GM12878 (cell line): ENCODE data around the gene DCAF15. TPM values are rescaled to one million over a fixed set of nuclear protein-coding genes. Genes with fewer than 3 reads are reported as not detected.

Source experiments
- DPF2 ChIP-seq: fragments of 450-650 bp; IDR thresholded peaks from 2 replicates; pipeline ENCODE4 v1.6.1; 2017; ENCODE audit warnings: mild to moderate bottlenecking
- EED ChIP-seq: sonication (generic); IDR thresholded peaks from 2 replicates; pipeline ENCODE4 v1.6.1; 2016; ENCODE audit warnings: antibody characterized with exemption, low read depth
- EP300 ChIP-seq, 2 experiments: fragments of 150-350 bp in 1 of 2; IDR thresholded peaks; 2 replicates each; pipeline ENCODE4 v1.6.1; 2011 to 2012; ENCODE audit warnings: low read depth in 2 of 2, low read length in 2 of 2, borderline replicate concordance in 1 of 2, improper control_type of control experiment in 1 of 2, inconsistent platforms in 1 of 2; ENCODE audit not compliant: control insufficient read depth in 1 of 2
- IKZF2 ChIP-seq, 2 experiments: fragments of 450-650 bp; IDR thresholded peaks; 2 replicates each; pipeline ENCODE4 v1.6.1; 2017; ENCODE audit warnings: mild to moderate bottlenecking in 2 of 2, moderate library complexity in 2 of 2
- IRF4 ChIP-seq: IDR thresholded peaks from 2 replicates; pipeline ENCODE4 v1.6.1; 2011; ENCODE audit warnings: low read depth, low read length
- JUND ChIP-seq: IDR thresholded peaks from 2 replicates; pipeline ENCODE4 v1.6.1; 2012; ENCODE audit warnings: low read depth, mild to moderate bottlenecking, low read length, improper control_type of control experiment, moderate library complexity
- MEF2B ChIP-seq: fragments of 450-650 bp; IDR thresholded peaks from 2 replicates; pipeline ENCODE4 v1.6.1; 2018; ENCODE audit warnings: mild to moderate bottlenecking, moderate library complexity; ENCODE audit not compliant: partially characterized antibody, poor library complexity, severe bottlenecking
- MTA2 ChIP-seq: fragments of 450-650 bp; IDR thresholded peaks from 2 replicates; pipeline ENCODE4 v1.6.1; 2016; ENCODE audit warnings: low read depth, mild to moderate bottlenecking, moderate library complexity
- MXI1 ChIP-seq: fragments of 150-350 bp; IDR thresholded peaks from 2 replicates; pipeline ENCODE4 v1.6.1; 2011; ENCODE audit warnings: low read depth, mild to moderate bottlenecking, inconsistent platforms, low read length, improper control_type of control experiment
- NBN ChIP-seq: fragments of 450-650 bp; IDR thresholded peaks from 2 replicates; pipeline ENCODE4 v1.6.1; 2016
- PML ChIP-seq: IDR thresholded peaks from 2 replicates; pipeline ENCODE4 v1.6.1; 2012; ENCODE audit warnings: low read length, inconsistent platforms
- RAD51 ChIP-seq: fragments of 450-650 bp; IDR thresholded peaks from 2 replicates; pipeline ENCODE4 v1.6.1; 2016; ENCODE audit warnings: moderate library complexity, mild to moderate bottlenecking, inconsistent platforms
- RUNX3 ChIP-seq: IDR thresholded peaks from 2 replicates; pipeline ENCODE4 v1.6.1; 2012; ENCODE audit warnings: low read length, inconsistent platforms
- YY1 ChIP-seq: IDR thresholded peaks from 2 replicates; pipeline ENCODE4 v1.6.1; 2011; ENCODE audit warnings: low read depth, mild to moderate bottlenecking, low read length
- ZNF217 ChIP-seq: fragments of 450-650 bp; IDR thresholded peaks from 2 replicates; pipeline ENCODE4 v1.6.1; 2017; ENCODE audit warnings: antibody characterized with exemption, mild to moderate bottlenecking
- polyA plus RNA-seq, 11 experiments: library from polyadenylated mRNA; depleted of rRNA in 4 of 11; unstranded in 6 of 11; stranded (reverse) in 5 of 11; fragments of >200 nt; fragmentation: Nextera tagmentation in 4 of 11; fragmentation: Illumina TruSeq in 1 of 11; extraction: Ambion mirVana in 4 of 11; extraction: Trizol in 1 of 11; gene quantifications; 1 replicate in 1 of 11; 2 replicates in 10 of 11; pipeline versions ENCODE4 v1.2.1 to v1.2.3, GENCODE V29; 2011 to 2016; ENCODE audit warnings: inconsistent platforms in 2 of 11, missing spikeins in 2 of 11, low read depth in 1 of 11
- total RNA-seq, 4 experiments: library from RNA; depleted of rRNA in 3 of 4; stranded (reverse); fragments of >200 nt in 3 of 4; fragmentation: Illumina TruSeq in 1 of 4; extraction: Trizol in 1 of 4; gene quantifications; 2 replicates each; pipeline versions ENCODE4 v1.2.1 to v1.2.3, GENCODE V29; 2013 to 2021
- TF ChIP-seq, protein P1 (sequence below): IDR thresholded peaks from 2 replicates; pipeline ENCODE4 v1.6.1; 2012; ENCODE audit warnings: low read depth, low read length, improper control_type of control experiment
- TF ChIP-seq, protein P2 (sequence below): IDR thresholded peaks from 2 replicates; pipeline ENCODE4 v1.6.1; 2011; ENCODE audit warnings: low read depth, low read length, improper control_type of control experiment, borderline replicate concordance
- TF ChIP-seq, protein P3 (sequence below): fragments of 450-650 bp; IDR thresholded peaks from 2 replicates; pipeline ENCODE4 v1.6.1; 2017; ENCODE audit warnings: low read depth, mild to moderate bottlenecking, moderate library complexity
- TF ChIP-seq, protein P4 (sequence below): fragments of 450-650 bp; IDR thresholded peaks from 2 replicates; pipeline ENCODE4 v1.6.1; 2016; ENCODE audit warnings: mild to moderate bottlenecking
- TF ChIP-seq, protein P5 (sequence below): IDR thresholded peaks from 2 replicates; pipeline ENCODE4 v1.6.1; 2011; ENCODE audit warnings: borderline replicate concordance, low read depth, mild to moderate bottlenecking, moderate library complexity, mixed read lengths, low read length; ENCODE audit not compliant: insufficient read depth; ENCODE audit errors: extremely low read length
- TF ChIP-seq, protein P6 (sequence below): fragments of 450-650 bp; IDR thresholded peaks from 2 replicates; pipeline ENCODE4 v1.6.1; 2017; ENCODE audit warnings: mild to moderate bottlenecking, moderate library complexity

The DCAF15 gene
- total and polyA plus RNA-seq, 10 of the 15 experiments (the other 5 are each of a cell fraction or from before 2014, with no cell fraction given), result 0.16 to 63.4 (median 26.6) TPM

DNA sequence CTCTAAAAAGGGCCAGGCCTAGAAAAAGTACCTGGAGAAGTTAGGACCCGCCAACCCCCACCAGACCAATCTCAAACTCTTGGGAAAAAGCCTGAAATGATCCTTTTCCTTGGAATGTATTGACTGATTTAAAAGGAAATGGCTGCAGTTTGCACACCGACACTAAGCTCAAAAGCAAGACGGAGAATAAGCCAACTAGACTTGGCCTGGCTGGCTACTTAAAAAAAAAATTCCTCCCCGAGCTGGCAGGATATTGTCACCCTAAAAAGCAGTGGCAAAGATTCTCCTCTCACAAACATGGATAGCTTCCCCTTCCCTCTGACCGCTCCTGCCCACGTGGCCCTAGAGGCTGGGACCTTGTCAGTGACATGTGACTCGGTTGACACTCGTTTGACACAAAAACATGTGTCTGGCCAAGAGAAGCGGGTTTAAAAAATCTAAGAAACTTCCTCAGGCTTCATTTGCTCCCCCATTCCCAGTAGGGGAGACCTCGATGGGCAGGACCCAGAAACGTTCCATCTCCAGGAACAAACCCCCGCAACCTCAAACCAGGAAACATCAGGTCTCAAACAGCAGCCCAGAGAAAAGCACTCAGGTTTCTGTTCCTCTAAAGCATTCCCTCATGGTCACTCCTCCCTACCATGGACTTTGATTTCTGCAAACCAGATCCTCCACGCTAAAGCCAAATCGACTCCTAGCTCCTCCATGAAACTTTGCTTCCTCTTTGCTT, 52.5 kb downstream of the DCAF15 start (continued):
- TF ChIP-seq, protein P1, sequence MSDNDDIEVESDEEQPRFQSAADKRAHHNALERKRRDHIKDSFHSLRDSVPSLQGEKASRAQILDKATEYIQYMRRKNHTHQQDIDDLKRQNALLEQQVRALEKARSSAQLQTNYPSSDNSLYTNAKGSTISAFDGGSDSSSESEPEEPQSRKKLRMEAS, result peak; percentile 61; the same call in 1 of the 2 replicates
- peak; percentile 63 for TF ChIP-seq RUNX3
- TF ChIP-seq DPF2, result peak; percentile 38
- TF ChIP-seq IRF4, result peak; percentile 57; the same call in 1 of the 2 replicates
- TF ChIP-seq JUND, result no peak
- TF ChIP-seq MXI1, result peak; percentile 81
- 0 out of 2 replicates have a peak, but pooled peaks have one; percentile 42 for TF ChIP-seq PML
- TF ChIP-seq, protein P2, sequence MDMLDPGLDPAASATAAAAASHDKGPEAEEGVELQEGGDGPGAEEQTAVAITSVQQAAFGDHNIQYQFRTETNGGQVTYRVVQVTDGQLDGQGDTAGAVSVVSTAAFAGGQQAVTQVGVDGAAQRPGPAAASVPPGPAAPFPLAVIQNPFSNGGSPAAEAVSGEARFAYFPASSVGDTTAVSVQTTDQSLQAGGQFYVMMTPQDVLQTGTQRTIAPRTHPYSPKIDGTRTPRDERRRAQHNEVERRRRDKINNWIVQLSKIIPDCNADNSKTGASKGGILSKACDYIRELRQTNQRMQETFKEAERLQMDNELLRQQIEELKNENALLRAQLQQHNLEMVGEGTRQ, result peak; percentile 69
- TF ChIP-seq, protein P3, sequence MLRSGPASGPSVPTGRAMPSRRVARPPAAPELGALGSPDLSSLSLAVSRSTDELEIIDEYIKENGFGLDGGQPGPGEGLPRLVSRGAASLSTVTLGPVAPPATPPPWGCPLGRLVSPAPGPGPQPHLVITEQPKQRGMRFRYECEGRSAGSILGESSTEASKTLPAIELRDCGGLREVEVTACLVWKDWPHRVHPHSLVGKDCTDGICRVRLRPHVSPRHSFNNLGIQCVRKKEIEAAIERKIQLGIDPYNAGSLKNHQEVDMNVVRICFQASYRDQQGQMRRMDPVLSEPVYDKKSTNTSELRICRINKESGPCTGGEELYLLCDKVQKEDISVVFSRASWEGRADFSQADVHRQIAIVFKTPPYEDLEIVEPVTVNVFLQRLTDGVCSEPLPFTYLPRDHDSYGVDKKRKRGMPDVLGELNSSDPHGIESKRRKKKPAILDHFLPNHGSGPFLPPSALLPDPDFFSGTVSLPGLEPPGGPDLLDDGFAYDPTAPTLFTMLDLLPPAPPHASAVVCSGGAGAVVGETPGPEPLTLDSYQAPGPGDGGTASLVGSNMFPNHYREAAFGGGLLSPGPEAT, result peak; percentile 90
- TF ChIP-seq RAD51, result peak; percentile 94
- TF ChIP-seq YY1, result no peak
- peak; percentile 88 for TF ChIP-seq EED
- peak; percentile 49 for TF ChIP-seq MTA2
- TF ChIP-seq EP300 (IDR thresholded peaks at IDR 0.05; ENCODE audit: borderline replicate concordance in 1 of 2, control insufficient read depth in 1 of 2, low read depth in 2 of 2, low read length in 2 of 2), result no peak
- TF ChIP-seq ZNF217, result no peak
- TF ChIP-seq, protein P4, sequence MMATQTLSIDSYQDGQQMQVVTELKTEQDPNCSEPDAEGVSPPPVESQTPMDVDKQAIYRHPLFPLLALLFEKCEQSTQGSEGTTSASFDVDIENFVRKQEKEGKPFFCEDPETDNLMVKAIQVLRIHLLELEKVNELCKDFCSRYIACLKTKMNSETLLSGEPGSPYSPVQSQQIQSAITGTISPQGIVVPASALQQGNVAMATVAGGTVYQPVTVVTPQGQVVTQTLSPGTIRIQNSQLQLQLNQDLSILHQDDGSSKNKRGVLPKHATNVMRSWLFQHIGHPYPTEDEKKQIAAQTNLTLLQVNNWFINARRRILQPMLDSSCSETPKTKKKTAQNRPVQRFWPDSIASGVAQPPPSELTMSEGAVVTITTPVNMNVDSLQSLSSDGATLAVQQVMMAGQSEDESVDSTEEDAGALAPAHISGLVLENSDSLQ, result no peak
- TF ChIP-seq, protein P5, sequence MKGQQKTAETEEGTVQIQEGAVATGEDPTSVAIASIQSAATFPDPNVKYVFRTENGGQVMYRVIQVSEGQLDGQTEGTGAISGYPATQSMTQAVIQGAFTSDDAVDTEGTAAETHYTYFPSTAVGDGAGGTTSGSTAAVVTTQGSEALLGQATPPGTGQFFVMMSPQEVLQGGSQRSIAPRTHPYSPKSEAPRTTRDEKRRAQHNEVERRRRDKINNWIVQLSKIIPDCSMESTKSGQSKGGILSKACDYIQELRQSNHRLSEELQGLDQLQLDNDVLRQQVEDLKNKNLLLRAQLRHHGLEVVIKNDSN, result peak; percentile 77
- peak; percentile 93 to 94; a peak in 3 of 4 replicates for TF ChIP-seq IKZF2 (IDR thresholded peaks at IDR 0.05)
- 0 out of 2 replicates have a peak, but pooled peaks have one; percentile 58 for TF ChIP-seq NBN
- TF ChIP-seq MEF2B, result peak; percentile 9
- TF ChIP-seq, protein P6, sequence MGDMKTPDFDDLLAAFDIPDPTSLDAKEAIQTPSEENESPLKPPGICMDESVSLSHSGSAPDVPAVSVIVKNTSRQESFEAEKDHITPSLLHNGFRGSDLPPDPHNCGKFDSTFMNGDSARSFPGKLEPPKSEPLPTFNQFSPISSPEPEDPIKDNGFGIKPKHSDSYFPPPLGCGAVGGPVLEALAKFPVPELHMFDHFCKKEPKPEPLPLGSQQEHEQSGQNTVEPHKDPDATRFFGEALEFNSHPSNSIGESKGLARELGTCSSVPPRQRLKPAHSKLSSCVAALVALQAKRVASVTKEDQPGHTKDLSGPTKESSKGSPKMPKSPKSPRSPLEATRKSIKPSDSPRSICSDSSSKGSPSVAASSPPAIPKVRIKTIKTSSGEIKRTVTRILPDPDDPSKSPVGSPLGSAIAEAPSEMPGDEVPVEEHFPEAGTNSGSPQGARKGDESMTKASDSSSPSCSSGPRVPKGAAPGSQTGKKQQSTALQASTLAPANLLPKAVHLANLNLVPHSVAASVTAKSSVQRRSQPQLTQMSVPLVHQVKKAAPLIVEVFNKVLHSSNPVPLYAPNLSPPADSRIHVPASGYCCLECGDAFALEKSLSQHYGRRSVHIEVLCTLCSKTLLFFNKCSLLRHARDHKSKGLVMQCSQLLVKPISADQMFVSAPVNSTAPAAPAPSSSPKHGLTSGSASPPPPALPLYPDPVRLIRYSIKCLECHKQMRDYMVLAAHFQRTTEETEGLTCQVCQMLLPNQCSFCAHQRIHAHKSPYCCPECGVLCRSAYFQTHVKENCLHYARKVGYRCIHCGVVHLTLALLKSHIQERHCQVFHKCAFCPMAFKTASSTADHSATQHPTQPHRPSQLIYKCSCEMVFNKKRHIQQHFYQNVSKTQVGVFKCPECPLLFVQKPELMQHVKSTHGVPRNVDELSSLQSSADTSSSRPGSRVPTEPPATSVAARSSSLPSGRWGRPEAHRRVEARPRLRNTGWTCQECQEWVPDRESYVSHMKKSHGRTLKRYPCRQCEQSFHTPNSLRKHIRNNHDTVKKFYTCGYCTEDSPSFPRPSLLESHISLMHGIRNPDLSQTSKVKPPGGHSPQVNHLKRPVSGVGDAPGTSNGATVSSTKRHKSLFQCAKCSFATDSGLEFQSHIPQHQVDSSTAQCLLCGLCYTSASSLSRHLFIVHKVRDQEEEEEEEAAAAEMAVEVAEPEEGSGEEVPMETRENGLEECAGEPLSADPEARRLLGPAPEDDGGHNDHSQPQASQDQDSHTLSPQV, result no peak
